HG03280 (cell line): ENCODE data around the gene CGREF1.
"Not testable (repeated sequence)": the region's sequence is repeated elsewhere in the genome, so short reads cannot be mapped to it uniquely, and the experiment has no call there.

Experiments used
- ATAC-seq: cut with Tn5 transposase; IDR thresholded peaks from one replicate; pipeline ENCODE4 v1.9.1; 2021; ENCODE audit warnings: mild to moderate bottlenecking, moderate library complexity; ENCODE audit not compliant: unreplicated experiment

Gene CGREF1

DNA sequence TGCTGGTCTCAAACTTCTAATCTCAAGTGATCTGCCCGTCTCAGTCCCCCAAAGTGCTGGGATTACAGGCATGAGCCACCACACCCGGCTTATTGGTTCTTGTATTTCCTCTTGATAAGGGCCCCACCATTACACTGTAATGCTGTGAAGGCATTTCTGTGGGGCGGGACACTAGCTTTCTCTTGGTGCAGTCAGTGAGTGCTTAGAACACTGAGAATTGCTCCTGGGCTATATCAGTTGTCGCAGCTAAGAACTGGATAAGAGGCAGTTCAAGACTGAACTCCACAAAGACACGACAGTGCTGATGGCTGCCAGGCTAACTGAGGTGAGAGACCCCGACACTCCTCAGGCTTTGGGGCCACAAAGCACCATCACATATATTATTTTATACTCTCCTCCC, 30.3 kb downstream of the CGREF1 start:
- no peak for ATAC-seq

- ATAC-seq: no peak
Measured at GRCh38 chr2:27087823-27088410, 31.0 kb downstream of the CGREF1 start.

DNA sequence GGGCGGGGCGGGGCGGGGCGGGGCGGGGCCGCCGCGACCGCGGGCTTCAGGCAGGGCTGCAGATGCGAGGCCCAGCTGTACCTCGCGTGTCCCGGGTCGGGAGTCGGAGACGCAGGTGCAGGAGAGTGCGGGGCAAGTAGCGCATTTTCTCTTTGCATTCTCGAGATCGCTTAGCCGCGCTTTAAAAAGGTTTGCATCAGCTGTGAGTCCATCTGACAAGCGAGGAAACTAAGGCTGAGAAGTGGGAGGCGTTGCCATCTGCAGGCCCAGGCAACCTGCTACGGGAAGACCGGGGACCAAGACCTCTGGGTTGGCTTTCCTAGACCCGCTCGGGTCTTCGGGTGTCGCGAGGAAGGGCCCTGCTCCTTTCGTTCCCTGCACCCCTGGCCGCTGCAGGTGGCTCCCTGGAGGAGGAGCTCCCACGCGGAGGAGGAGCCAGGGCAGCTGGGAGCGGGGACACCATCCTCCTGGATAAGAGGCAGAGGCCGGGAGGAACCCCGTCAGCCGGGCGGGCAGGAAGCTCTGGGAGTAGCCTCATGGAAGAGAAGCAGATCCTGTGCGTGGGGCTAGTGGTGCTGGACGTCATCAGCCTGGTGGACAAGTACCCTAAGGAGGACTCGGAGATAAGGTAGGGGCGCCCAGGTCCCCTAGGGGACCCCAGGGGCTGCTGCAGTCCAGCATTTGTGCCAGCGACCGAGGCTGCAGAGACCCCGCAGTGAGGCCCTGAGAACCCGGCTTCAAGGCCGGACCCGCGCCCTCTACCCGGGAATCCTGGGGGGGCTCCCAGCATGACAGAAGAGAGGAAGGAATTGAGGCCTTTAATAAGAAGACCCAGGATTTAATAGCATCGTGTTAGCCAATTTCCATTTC, 32.0 kb downstream of the CGREF1 start, which contains the start of gene KHK:
KHK (plus strand) TSS at position 49 of the 870 bp plus-strand sequence; CDS start at position 537, 488 bp downstream.
- peak; percentile 7 for ATAC-seq

- ATAC-seq: peak; percentile 82
Measured at GRCh38 chr2:27086090-27086723, 32.7 kb downstream of the CGREF1 start.

- ATAC-seq: peak; percentile 4
Measured at GRCh38 chr2:27085673-27086089, 33.2 kb downstream of the CGREF1 start.

DNA sequence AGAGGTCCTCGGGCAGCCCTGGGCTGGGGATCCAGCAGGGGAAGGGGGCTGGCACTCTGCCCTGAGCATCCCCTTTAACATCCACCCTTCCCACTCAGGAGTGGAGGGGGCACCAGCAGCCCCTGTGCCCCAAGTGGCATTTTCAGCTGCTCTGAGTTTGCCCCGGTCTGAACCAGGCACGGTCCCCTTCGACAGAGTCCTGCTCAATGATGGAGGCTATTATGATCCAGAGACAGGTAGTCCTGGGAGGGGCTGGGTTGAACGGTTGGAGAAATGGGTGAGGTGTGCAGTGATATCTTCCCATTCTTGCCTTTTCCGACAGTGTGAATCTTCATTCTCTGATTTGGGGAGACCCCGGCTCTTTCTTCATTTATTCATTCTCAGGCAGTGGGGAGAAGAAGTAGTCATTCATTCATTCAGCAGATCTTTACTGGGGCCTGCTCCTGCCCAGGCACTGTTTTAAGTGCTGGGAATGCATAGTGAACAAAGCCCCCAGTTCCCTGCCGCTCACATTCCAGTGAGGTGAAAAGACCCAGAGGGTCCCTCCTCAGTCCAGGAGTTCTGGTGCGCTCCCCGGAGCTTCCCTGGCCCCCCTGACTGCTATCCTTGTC, 33.8 kb downstream of the CGREF1 start:
- no peak for ATAC-seq

GRCh38 chr2:27084297-27085061, 34.4 kb downstream of the CGREF1 start:
- ATAC-seq: no peak

DNA sequence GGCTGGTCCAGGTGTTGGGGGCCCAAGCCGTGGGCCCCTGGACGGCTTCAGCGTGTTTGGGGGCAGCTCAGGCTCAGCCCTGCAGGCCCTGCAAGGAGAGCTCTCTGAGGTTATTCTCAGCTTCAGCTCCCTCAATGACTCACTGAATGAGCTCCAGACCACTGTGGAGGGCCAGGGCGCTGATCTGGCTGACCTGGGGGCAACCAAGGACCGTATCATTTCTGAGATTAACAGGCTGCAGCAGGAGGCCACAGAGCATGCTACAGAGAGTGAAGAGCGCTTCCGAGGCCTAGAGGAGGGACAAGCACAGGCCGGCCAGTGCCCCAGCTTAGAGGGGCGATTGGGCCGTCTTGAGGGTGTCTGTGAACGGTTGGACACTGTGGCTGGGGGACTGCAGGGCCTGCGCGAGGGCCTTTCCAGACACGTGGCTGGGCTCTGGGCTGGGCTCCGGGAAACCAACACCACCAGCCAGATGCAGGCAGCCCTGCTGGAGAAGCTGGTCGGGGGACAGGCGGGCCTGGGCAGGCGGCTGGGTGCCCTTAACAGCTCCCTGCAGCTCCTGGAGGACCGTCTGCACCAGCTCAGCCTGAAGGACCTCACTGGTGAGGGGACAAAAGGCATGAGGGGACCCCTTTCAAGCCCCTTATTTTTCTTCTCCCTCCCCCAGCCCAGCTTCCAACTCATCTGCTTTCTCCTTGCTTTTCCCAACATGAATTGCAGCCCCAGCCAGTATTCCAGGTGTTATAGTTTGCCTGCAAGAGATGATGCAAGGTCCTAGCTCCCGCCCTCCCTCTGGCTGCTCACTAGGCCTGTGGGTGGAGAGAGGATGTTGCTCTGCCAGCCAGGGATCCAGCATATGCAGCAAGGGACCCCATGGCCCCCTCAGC, 35.3 kb downstream of the CGREF1 start:
- ATAC-seq: no peak

- no peak for ATAC-seq
Measured at GRCh38 chr2:27082773-27083409, 36.0 kb downstream of the CGREF1 start.

- no peak for ATAC-seq
Measured at GRCh38 chr2:27081984-27082772, 36.8 kb downstream of the CGREF1 start.

DNA sequence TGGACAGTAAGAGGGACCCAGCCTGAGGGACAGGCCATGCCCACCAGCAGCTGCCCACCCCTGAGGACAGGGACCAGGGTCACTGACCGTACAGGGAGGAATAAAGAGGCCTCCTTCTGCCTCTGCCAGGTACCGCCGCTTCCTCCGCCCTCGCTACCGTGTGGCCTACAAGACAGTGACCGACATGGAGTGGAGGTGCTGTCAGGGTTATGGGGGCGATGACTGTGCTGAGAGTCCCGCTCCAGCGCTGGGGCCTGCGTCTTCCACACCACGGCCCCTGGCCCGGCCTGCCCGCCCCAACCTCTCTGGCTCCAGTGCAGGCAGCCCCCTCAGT, 38.4 kb downstream of the CGREF1 start:
- ATAC-seq: no peak

- ATAC-seq: no peak
Measured at GRCh38 chr2:27080140-27080469, 38.8 kb downstream of the CGREF1 start.

DNA sequence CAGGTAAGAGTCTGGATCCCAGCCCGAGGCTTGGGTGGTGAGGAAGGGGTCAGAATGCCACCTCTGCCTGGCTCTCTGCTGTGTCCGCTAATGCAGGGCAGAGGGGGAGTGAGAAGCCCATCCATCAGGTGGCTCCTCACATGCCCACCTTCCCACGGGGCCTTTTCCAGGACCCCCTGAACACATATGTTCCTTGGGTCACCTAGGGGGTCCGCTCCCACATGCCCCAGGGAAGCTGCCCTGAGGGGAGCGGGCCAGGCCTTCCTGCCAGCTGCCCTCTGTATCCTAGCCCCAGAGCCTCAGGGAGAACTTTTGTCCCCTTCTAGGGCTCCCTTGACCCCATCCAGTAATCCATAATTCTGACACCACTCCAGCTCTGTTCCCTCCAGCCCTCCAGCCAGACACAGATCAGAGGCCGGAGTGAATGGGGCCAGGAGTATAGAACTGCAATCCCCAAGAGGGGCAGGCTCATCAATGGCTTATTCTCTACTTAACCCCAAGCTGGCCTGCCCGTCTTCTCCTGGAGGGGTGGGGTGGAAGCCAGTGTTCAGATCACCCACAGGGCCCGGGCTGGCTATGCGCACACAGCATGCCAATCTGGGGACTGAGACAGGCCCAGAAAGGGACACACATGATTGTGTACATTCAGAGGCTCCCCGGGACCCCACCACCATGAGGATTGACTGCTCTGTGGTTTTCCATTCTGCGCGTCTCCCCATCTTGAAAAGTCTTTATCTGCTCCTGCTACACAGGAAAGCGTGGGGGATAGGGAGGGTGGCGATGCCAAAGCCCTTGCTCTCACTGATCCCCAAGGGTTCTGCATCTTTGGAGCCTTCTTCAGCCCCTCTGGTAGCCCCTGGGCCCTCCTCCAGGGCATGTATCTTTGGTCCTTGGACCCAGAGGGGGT, 39.4 kb downstream of the CGREF1 start:
- ATAC-seq: no peak

GRCh38 chr2:27078267-27079194, 40.4 kb downstream of the CGREF1 start, which contains the start of gene EMILIN1:
Gene EMILIN1, plus strand, starts transcription at chr2:27078615. Its CDS starts 451 bp downstream, at chr2:27079066.
- no peak for ATAC-seq

DNA sequence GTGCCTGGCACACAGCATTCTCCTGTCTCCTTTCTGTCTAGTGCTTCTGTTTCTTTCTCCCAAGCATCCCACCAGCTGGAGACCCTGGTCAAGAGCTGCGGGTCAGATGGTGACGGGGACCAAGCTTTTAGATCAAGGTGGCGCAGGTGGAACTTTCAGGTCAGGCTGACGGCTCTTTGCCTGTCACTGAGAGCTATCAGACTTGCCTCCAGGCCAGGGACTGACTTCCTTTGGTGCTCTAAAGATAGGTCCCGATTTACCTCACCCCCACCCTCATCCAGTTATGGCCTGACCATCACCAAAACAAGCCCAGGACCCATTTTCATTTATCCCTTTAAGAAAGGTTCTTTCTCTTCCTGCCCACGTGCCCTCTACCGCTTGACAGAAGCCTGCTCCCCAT, 41.7 kb downstream of the CGREF1 start:
- no peak for ATAC-seq

DNA sequence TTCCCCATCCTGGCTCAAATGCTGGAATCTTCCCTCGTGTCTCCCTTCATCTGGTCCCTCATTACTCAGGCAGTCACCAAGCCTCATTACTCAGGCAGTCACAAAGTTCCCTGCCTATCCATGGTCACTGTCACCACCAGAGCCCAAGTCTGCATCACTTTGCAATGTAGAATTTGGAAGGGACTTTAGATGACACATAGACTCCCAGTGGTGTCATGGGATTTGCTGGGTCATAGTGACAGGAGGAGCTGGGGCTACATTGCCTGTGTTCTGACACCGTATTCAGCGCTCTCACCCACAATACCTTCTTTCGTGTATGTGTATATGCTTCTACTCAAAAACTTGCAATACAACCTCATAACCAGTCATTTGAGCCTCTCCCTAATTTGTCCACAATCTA, 42.6 kb downstream of the CGREF1 start:
- ATAC-seq: no peak

DNA sequence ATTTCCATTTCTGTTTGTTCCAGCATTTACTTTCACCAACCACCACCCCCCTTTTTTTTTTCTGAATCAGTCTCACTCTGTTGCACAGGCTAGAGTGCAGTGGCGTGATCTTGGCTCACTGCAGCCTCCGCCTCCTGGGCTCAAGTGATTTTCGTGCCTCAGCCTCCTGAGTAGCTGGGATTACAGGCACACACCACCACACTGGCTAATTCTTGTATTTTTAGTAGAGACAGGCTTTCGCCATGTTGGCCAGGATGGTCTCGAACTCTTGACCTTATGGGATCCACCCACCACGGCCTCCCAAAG, 43.4 kb downstream of the CGREF1 start:
- ATAC-seq: not testable (repeated sequence)
